GM18868 (cell line): ENCODE data around the gene IRF3.
"Not testable (repeated sequence)": the region's sequence is repeated elsewhere in the genome, so short reads cannot be mapped to it uniquely, and the experiment has no call there.

Experiments used
- ATAC-seq: cut with Tn5 transposase; IDR thresholded peaks from one replicate; pipeline ENCODE4 v1.9.1; 2021; ENCODE audit warnings: mild to moderate bottlenecking, moderate library complexity; ENCODE audit not compliant: unreplicated experiment

The IRF3 gene

GRCh38 chr19:49651820-49652550 is 13.7 kb downstream of the IRF3 start:
- ATAC-seq = no peak

- ATAC-seq = no peak
Observed at GRCh38 chr19:49651029-49651819, 14.4 kb downstream of the IRF3 start.

GRCh38 chr19:49646586-49646985 is 19.1 kb downstream of the IRF3 start:
- no peak for ATAC-seq

- ATAC-seq = no peak
Observed at GRCh38 chr19:49645995-49646394, 19.7 kb downstream of the IRF3 start.

- no peak for ATAC-seq
Observed at GRCh38 chr19:49645592-49645991, 20.1 kb downstream of the IRF3 start.

- ATAC-seq = no peak
Observed at GRCh38 chr19:49643466-49643865, 22.2 kb downstream of the IRF3 start.

GRCh38 chr19:49642492-49643035 is 23.1 kb downstream of the IRF3 start:
- ATAC-seq = no peak

GRCh38 chr19:49641688-49642491 is 23.8 kb downstream of the IRF3 start, which contains the start of gene SCAF1:
Gene SCAF1 (plus strand): TSS chr19:49642209. CDS start chr19:49645027, 2,818 bp downstream.
- peak; percentile 49 for ATAC-seq

GRCh38 chr19:49640113-49640898 is 25.4 kb downstream of the IRF3 start, which contains the start of gene RRAS:
Gene RRAS (minus strand): TSS chr19:49640143. CDS start chr19:49640098, 45 bp downstream.
- peak; percentile 54 for ATAC-seq

- ATAC-seq = no peak
Observed at GRCh38 chr19:49639401-49640112, 26.1 kb downstream of the IRF3 start.

- no peak for ATAC-seq
Observed at GRCh38 chr19:49637821-49638738, 27.6 kb downstream of the IRF3 start.

- ATAC-seq = no peak
Observed at GRCh38 chr19:49636233-49636932, 29.3 kb downstream of the IRF3 start.

- no peak for ATAC-seq
Observed at GRCh38 chr19:49635530-49636232, 30.0 kb downstream of the IRF3 start.

- not testable (repeated sequence) for ATAC-seq
Observed at GRCh38 chr19:49633273-49633672, 32.4 kb downstream of the IRF3 start.

GRCh38 chr19:49632576-49632975 is 33.1 kb downstream of the IRF3 start:
- no peak for ATAC-seq

- ATAC-seq = no peak
Observed at GRCh38 chr19:49631610-49632192, 34.0 kb downstream of the IRF3 start.
